Right lobe of liver (tissue), 6 donors: ENCODE results near the gene NAT16. TPM values are rescaled to one million over a fixed set of nuclear protein-coding genes. Genes with fewer than 3 reads are reported as not detected.

ENCODE experiments used
- ATAC-seq, 4 donors: fragments of 200-7000 bp; cut with Tn5 transposase; one replicate each; pipeline ENCODE4 v1.9.1; 2020; ENCODE audit warnings: mild to moderate bottlenecking in 4 of 4, moderate library complexity in 4 of 4
- DNase-seq, 3 donors: peaks; one replicate each; pipeline ENCODE4 v3.0.0-alpha.2; 2020
- H3K27ac ChIP-seq, 3 donors: fragments of 200-600 bp; one replicate each; pipeline ENCODE4 v1.8.0; 2022
- H3K27me3 ChIP-seq, 2 donors: fragments of 200-600 bp; one replicate each; pipeline ENCODE4 v1.8.0; 2022
- H3K36me3 ChIP-seq, 4 donors: fragments of 200-600 bp; sonication (generic) in 1 of 4; one replicate each; pipeline versions ENCODE4 v1.5.1 to v1.8.0; 2017 to 2022; ENCODE audit warnings: control low read depth in 1 of 4
- H3K4me1 ChIP-seq, 4 donors: fragments of 200-600 bp; sonication (generic) in 1 of 4; one replicate each; pipeline versions ENCODE4 v1.5.1 to v1.8.0; 2017 to 2022; ENCODE audit warnings: control low read depth in 1 of 4
- H3K4me3 ChIP-seq, 3 donors: fragments of 200-600 bp; one replicate each; pipeline ENCODE4 v1.8.0; 2022
- H3K9me3 ChIP-seq, 4 donors: fragments of 200-600 bp; sonication (generic) in 1 of 4; one replicate each; pipeline versions ENCODE4 v1.5.1 to v1.8.0; 2017 to 2022; ENCODE audit warnings: control low read depth in 1 of 4
- CTCF ChIP-seq, 4 donors: fragments of 200-600 bp in 3 of 4; fragments of 450-650 bp in 1 of 4; IDR thresholded peaks; one replicate each; pipeline versions ENCODE4 v1.5.1 to v1.8.0; 2016 to 2022; ENCODE audit warnings: antibody characterized with exemption in 4 of 4, mild to moderate bottlenecking in 2 of 4
- POLR2A ChIP-seq: fragments of 450-650 bp; IDR thresholded peaks from one replicate; pipeline ENCODE4 v1.6.1; 2017; ENCODE audit warnings: antibody characterized with exemption, mild to moderate bottlenecking
- WGBS: methylation state at CpG from one replicate; pipeline ENCODE4 v1.1.6; 2018; ENCODE audit warnings: low coverage, low lambda C conversion rate; ENCODE audit not compliant: insufficient coverage; ENCODE audit errors: missing lambda C conversion rate; 5-methylcytosine and 5-hydroxymethylcytosine counted together
- intact Hi-C, 2 donors: fragments of 100-400 bp; cut with DNase I; formaldehyde crosslinking; loops; one replicate each; pipeline versions ENCODE4 v1.11.2 to v1.14.1; 2022
- total RNA-seq, 6 experiments: library from RNA; depleted of rRNA in 2 of 6; stranded (reverse); fragments of >200 nt in 2 of 6; fragmentation: NEBNext Ultra II Directional in 3 of 6; extraction: Animal tissue kit (Norgen Biotek cat#: 25700) in 3 of 6; gene quantifications; one replicate each; pipeline versions ENCODE4 v1.1.0 to v1.2.4, GENCODE V29; 2016 to 2023
- donor health status: DM: no; HTN: yes; CAD: no.
- donor health status: DM: no; HTN: no; CAD: no.
- donor health status: DM: no; HTN: no; CAD: no.
- donor health status: DM: no; HTN: yes; CAD: no.
- donor health status: DM: no; HTN: yes; CAD: no.

Gene NAT16
- total RNA-seq, 6 experiments from 2014 or later, result not detected

DNA sequence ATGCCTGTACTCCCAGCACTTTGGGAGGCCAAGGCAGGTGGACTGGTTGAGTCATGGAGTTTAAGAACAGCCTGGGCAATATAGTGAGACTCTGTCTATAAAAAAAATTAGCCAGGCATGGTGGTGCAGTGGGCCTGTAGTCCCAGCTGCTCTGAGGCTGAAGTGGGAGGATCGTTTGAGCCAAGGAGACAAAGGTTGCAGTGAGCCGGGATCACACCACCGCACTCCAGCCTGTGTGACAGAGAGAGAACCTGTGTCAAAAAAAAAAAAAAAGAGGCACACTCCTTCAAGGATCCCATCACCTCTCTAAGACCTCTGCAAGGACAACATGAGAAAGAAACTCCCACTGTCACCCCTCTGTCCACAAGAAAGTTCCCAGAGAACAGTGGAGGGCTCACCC lies 4.4 kb downstream of the NAT16 start:
- no peaks in the 10 kb centered on the region for H3K36me3 ChIP-seq
- no peak for DNase-seq
- H3K27me3 ChIP-seq, result peaks cover 5 to 46% of the 10 kb centered on the region in 2 donors
- no peak overlapping the region for H3K27ac ChIP-seq
- H3K9me3 ChIP-seq, result no peaks in the 10 kb centered on the region
- peaks cover 0 to 18% (median 0%) of the 10 kb centered on the region in 4 donors for H3K4me1 ChIP-seq
- ATAC-seq, result peak in 2 of 4 donors; percentile 25 to 29
- 8% methylated on average over 3 of the region's 3 CpGs for WGBS
- TF ChIP-seq CTCF (IDR thresholded peaks at IDR 0.05), result no peak
- TF ChIP-seq POLR2A, result no peak
- intact Hi-C loops, result no loop called here
- H3K4me3 ChIP-seq, result no peak overlapping the region

- Histone ChIP-seq H3K36me3 (no peaks in the 10 kb centered on the region), H3K9me3 (no peaks in the 10 kb centered on the region), H3K27me3 (peaks cover 5 to 39% of the 10 kb centered on the region in 2 donors), H3K27ac (no peak overlapping the region), H3K4me3 (no peak overlapping the region), H3K4me1 (peaks cover 0 to 18% (median 0%) of the 10 kb centered on the region in 4 donors)
- 17% methylated on average over 11 of the region's 28 CpGs for WGBS
- TF ChIP-seq CTCF (IDR thresholded peaks at IDR 0.05) (no peak), POLR2A (no peak)
- intact Hi-C loops, result no loop called here
- ATAC-seq, result no peak
- DNase-seq, result no peak
These were observed 5.7 kb downstream of the NAT16 start for GRCh38 chr7:101174322-101174854.

DNA sequence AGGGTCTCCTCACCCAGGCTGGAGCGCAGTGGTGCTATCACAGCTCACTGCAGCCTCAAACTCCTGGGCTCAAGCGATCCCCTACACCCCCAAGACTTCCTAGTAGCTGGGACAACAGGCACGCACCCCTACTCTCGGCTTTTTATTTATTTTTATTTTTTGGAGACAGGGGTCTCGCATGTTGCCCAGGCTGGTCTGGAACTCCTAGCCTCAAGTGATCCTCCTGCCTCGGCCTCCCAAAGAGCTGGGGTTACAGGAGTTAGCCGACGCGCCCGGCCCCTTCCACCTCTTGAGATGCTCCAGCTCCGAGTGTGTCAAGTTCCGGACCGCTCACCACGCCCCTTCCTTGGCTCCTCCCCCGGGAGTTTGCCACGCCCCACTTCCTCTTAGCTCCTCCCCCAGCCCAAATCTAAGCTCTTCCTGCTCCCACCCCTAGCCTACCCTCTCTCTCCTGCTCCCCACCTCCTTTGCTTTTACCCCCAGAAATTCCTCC lies 6.3 kb downstream of the NAT16 start:
- Histone ChIP-seq H3K36me3 (no peaks in the 10 kb centered on the region), H3K27ac (no peak overlapping the region), H3K9me3 (no peaks in the 10 kb centered on the region), H3K4me1 (peaks cover 0 to 18% (median 0%) of the 10 kb centered on the region in 4 donors), H3K4me3 (no peak overlapping the region), H3K27me3 (peaks cover 5 to 39% of the 10 kb centered on the region in 2 donors)
- TF ChIP-seq POLR2A (no peak), CTCF (IDR thresholded peaks at IDR 0.05) (no peak)
- intact Hi-C loops, result no loop called here
- ATAC-seq, result peak in 2 of 4 donors; percentile 19 to 31
- 7% methylated on average over 12 of the region's 16 CpGs for WGBS
- DNase-seq, result no peak

DNA sequence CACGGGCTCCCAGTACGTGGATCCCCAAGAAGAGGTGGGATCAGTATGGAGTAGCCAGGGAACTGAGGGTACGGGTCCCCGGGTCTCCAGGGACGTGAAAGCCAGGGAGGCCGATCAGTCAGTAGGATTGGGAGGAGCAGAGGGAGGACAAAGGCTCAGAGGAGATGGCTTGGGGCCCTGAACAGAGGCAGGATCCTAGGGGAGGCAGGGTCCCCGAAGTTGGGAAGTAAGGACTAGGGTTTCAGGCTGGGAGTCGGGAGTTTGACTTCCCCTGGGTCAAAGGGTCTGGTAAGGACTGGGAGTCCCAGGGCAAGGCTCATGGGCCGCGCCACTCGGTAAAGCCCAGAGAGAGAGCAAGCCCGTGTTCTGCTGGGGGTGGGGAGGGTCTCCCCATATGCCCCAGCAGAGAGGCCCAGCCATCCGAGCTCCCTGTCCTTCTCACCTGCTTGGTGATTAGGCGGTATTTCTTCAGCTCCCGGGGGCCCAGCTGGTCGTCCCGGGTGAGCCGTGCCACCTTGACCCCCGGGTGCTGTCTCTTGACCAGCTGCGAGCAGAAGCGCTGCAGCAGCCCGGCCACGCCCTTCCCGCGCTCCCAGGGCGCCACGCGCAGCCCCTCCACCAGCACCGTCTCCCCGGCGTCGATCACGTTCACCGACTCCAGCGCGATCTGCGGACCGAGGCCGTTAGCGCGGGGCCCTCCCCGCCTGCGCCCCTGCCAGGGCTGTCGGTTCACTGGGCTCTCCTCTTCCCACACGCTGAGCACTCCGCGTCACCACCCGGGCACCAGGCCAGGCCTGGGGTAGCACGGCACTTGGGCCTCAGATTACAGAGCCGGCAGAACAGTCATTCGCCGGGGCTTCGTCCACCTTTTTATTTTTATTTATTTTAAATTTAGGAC lies 7.0 kb downstream of the NAT16 start:
- Histone ChIP-seq H3K27ac (no peak overlapping the region), H3K4me3 (no peak overlapping the region), H3K9me3 (no peaks in the 10 kb centered on the region), H3K36me3 (no peaks in the 10 kb centered on the region), H3K4me1 (peaks cover 0 to 18% (median 0%) of the 10 kb centered on the region in 4 donors), H3K27me3 (peaks cover 5 to 39% of the 10 kb centered on the region in 2 donors)
- peak; percentile 70 to 87 (median 76) for ATAC-seq
- intact Hi-C loops, result no loop called here
- TF ChIP-seq POLR2A (no peak), CTCF (IDR thresholded peaks at IDR 0.05) (no peak)
- WGBS, result 1% methylated on average over 19 of the region's 53 CpGs
- peak; percentile 82 to 86 (median 83) for DNase-seq
